Esophagus muscularis mucosa (tissue), 4 donors: ENCODE data around the gene PRDX5. TPM values are rescaled to one million over a fixed set of nuclear protein-coding genes. Genes with fewer than 3 reads are reported as not detected.

Experiments used
- DNase-seq: peaks from one replicate; pipeline ENCODE4 v3.0.0-alpha.2; 2017; ENCODE audit errors: extremely low spot score
- H3K27ac ChIP-seq, 4 donors: fragments of 200-600 bp; sonication (generic); replicated peaks in 1 of 4; 1 replicate in 3 of 4; 2 replicates in 1 of 4; pipeline ENCODE4 v1.5.1; 2016 to 2019; ENCODE audit warnings: mild to moderate bottlenecking in 1 of 4
- H3K27me3 ChIP-seq, 4 donors: fragments of 200-600 bp; sonication (generic); one replicate each; pipeline versions ENCODE4 v1.5.1 to v1.6.0; 2016 to 2019
- H3K36me3 ChIP-seq, 4 donors: fragments of 200-600 bp; sonication (generic); one replicate each; pipeline ENCODE4 v1.5.1; 2016 to 2019
- H3K4me1 ChIP-seq, 4 donors: fragments of 200-600 bp; sonication (generic); one replicate each; pipeline ENCODE4 v1.5.1; 2016 to 2019
- H3K4me3 ChIP-seq, 4 donors: fragments of 200-600 bp; sonication (generic); 1 replicate in 2 of 4; 2 replicates in 2 of 4; pipeline ENCODE4 v1.5.1; 2016 to 2019; ENCODE audit warnings: mild to moderate bottlenecking in 4 of 4, moderate library complexity in 1 of 4
- H3K9me3 ChIP-seq, 4 donors: fragments of 200-600 bp; sonication (generic); 1 replicate in 3 of 4; 2 replicates in 1 of 4; pipeline ENCODE4 v1.5.1; 2016 to 2019
- EP300 ChIP-seq: sonication (generic); formaldehyde crosslinking; IDR thresholded peaks from one replicate; pipeline ENCODE4 v1.6.1; 2017; ENCODE audit warnings: antibody characterized with exemption
- POLR2A ChIP-seq: fragments of 450-650 bp; IDR thresholded peaks from one replicate; pipeline ENCODE4 v1.6.1; 2017; ENCODE audit warnings: antibody characterized with exemption, moderate library complexity, mild to moderate bottlenecking, low read depth
- POLR2AphosphoS5 ChIP-seq, 2 donors: sonication (generic); formaldehyde crosslinking; IDR thresholded peaks; one replicate each; pipeline ENCODE4 v1.6.1; 2017; ENCODE audit warnings: antibody characterized with exemption in 2 of 2
- WGBS: methylation state at CpG from one replicate; pipeline ENCODE4 v1.1.5; 2018; 5-methylcytosine and 5-hydroxymethylcytosine counted together
- intact Hi-C: fragments of 100-400 bp; cut with DNase I; formaldehyde crosslinking; loops from one replicate; pipeline ENCODE4 v1.15.1; 2023
- total RNA-seq, 4 donors: library from RNA; depleted of rRNA; stranded (reverse); fragments of >200 nt; gene quantifications; one replicate each; pipeline versions ENCODE4 v1.1.0 to v1.2.1, GENCODE V29; 2016
- TF ChIP-seq, protein P1 (sequence below), 3 experiments: fragments of 200-600 bp in 2 of 3; fragments of 450-650 bp in 1 of 3; sonication (generic) in 2 of 3; IDR thresholded peaks; one replicate each; pipeline ENCODE4 v1.5.1; 2017 to 2019; ENCODE audit warnings: antibody characterized with exemption in 3 of 3, mild to moderate bottlenecking in 2 of 3, moderate library complexity in 1 of 3

The PRDX5 gene
- total RNA-seq, 4 donors from 2014 or later: 144 to 178 (median 155) TPM

DNA sequence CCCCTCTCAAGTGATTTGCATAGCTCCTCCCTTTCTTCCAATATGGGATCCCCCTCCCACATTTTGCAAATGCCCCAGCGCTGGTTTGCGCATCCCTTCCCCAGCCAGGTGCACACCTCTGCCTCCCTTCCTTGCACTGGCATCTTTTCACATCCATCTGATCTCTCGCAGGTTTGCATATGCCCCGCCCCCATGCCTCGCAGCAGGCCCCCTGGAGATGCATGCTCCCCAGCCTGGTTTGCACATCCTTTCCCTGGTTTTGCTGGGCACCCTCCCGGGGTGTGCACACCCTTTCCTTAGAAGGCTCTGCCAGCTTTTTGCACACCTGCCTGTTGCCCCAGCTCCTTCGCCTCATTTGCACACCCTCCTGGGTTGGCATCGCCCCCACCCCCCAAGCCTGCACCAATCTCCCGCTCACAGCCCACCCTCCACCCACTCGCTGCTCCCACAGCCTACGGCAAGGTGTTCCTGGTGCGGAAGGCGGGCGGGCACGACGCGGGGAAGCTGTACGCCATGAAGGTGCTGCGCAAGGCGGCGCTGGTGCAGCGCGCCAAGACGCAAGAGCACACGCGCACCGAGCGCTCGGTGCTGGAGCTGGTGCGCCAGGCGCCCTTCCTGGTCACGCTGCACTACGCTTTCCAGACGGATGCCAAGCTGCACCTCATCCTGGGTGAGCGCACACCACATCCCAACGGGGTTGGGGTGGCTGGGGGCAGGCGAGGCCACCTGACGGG, 42.0 kb downstream of the PRDX5 start:
- H3K4me3 ChIP-seq: peak overlapping the region; percentile 76 to 96 (median 78)
- H3K27ac ChIP-seq: peak overlapping the region in 3 of 4 donors; percentile 83 to 89 (median 87)
- H3K36me3 ChIP-seq: peaks cover 12 to 48% (median 45%) of the 10 kb centered on the region in 4 donors
- intact Hi-C loops: no loop called here
- H3K9me3 ChIP-seq: no peaks in the 10 kb centered on the region
- peaks cover 32 to 44% (median 42%) of the 10 kb centered on the region in 4 donors for H3K4me1 ChIP-seq
- DNase-seq: no peak
- TF ChIP-seq EP300 (no peak), POLR2AphosphoS5 (IDR thresholded peaks at IDR 0.05) (no peak), POLR2A (no peak)
- TF ChIP-seq, protein P1, sequence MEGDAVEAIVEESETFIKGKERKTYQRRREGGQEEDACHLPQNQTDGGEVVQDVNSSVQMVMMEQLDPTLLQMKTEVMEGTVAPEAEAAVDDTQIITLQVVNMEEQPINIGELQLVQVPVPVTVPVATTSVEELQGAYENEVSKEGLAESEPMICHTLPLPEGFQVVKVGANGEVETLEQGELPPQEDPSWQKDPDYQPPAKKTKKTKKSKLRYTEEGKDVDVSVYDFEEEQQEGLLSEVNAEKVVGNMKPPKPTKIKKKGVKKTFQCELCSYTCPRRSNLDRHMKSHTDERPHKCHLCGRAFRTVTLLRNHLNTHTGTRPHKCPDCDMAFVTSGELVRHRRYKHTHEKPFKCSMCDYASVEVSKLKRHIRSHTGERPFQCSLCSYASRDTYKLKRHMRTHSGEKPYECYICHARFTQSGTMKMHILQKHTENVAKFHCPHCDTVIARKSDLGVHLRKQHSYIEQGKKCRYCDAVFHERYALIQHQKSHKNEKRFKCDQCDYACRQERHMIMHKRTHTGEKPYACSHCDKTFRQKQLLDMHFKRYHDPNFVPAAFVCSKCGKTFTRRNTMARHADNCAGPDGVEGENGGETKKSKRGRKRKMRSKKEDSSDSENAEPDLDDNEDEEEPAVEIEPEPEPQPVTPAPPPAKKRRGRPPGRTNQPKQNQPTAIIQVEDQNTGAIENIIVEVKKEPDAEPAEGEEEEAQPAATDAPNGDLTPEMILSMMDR (IDR thresholded peaks at IDR 0.05): no peak
- H3K27me3 ChIP-seq: no peaks in the 10 kb centered on the region
- 30% methylated on average over 7 of the region's 38 CpGs for WGBS

DNA sequence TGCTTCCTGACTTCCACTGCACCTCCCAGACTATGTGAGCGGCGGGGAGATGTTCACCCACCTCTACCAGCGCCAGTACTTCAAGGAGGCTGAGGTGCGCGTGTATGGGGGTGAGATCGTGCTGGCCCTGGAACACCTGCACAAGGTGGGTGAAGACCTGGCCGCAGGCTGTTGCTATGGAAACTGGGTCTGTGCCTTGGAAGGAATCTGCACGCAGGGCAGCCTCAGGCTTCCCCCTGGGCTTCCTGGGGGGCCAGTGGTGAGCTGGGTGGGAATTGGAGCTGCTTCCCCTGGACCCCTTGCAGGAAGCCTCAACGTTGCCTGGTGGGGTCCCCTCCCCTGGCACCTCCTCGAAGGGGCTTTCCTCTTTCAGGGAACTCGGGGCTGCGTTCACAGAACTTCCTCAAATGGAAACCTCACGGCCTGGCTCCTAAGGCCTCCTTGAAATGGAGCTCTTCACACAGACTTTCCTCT, 42.6 kb downstream of the PRDX5 start:
- Histone ChIP-seq H3K27me3 (no peaks in the 10 kb centered on the region), H3K9me3 (no peaks in the 10 kb centered on the region), H3K27ac (no peak overlapping the region), H3K4me3 (peak overlapping the region; percentile 76 to 96 (median 78)), H3K36me3 (peaks cover 12 to 55% (median 51%) of the 10 kb centered on the region in 4 donors), H3K4me1 (peaks cover 26 to 38% (median 36%) of the 10 kb centered on the region in 4 donors)
- intact Hi-C loops: no loop called here
- WGBS: 69% methylated on average over 8 of the region's 13 CpGs
- no peak for DNase-seq
- TF ChIP-seq POLR2AphosphoS5 (IDR thresholded peaks at IDR 0.05) (no peak), POLR2A (no peak), EP300 (no peak)
- TF ChIP-seq, protein P1 (IDR thresholded peaks at IDR 0.05): no peak

DNA sequence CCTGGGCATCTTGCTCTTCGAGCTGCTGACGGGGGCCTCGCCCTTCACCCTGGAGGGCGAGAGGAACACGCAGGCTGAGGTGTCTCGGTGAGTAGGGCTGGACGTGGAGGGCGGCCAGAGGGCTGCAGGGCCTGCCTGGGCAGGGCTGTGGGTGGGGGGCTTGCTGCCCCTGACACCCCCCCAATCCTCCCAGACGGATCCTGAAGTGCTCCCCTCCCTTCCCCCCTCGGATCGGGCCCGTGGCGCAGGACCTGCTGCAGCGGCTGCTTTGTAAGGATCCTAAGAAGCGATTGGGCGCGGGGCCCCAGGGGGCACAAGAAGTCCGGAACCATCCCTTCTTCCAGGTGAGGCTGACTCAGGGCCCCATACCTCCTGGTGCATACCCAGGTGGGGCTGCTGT, 43.7 kb downstream of the PRDX5 start:
- Histone ChIP-seq H3K4me1 (peaks cover 24 to 32% (median 32%) of the 10 kb centered on the region in 4 donors), H3K9me3 (no peaks in the 10 kb centered on the region), H3K27me3 (no peaks in the 10 kb centered on the region), H3K36me3 (peaks cover 18 to 66% (median 63%) of the 10 kb centered on the region in 4 donors), H3K27ac (no peak overlapping the region), H3K4me3 (no peak overlapping the region)
- DNase-seq: no peak
- intact Hi-C loops: no loop called here
- TF ChIP-seq EP300: no peak
- TF ChIP-seq, protein P1 (IDR thresholded peaks at IDR 0.05): no peak
- no peak for TF ChIP-seq POLR2A
- no peak for TF ChIP-seq POLR2AphosphoS5 (IDR thresholded peaks at IDR 0.05)
- 94% methylated on average over 12 of the region's 18 CpGs for WGBS

DNA sequence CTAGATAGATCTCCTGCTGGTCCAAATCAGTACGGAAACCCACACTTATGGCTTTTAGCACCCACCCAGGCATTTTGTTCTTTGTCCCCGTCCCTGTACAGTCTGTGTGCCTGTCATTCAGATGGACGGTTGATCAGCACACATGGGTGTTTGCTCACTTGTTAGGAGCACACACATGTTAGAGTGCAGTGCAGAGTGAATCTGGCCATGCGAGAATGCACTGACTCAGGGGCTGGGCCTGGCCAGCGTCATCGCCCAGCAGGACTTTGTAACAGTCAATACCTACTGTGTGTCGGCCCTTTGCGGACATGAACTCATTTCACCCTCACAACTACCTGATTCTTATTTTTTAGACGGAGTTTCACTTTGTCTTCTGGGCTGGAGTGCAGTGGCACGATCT, 44.4 kb downstream of the PRDX5 start:
- Histone ChIP-seq H3K9me3 (no peaks in the 10 kb centered on the region), H3K4me1 (peaks cover 24 to 32% (median 30%) of the 10 kb centered on the region in 4 donors), H3K27me3 (no peaks in the 10 kb centered on the region), H3K36me3 (peaks cover 21 to 73% (median 70%) of the 10 kb centered on the region in 4 donors), H3K4me3 (no peak overlapping the region), H3K27ac (no peak overlapping the region)
- TF ChIP-seq EP300 (no peak), POLR2A (no peak), POLR2AphosphoS5 (IDR thresholded peaks at IDR 0.05) (no peak)
- TF ChIP-seq, protein P1 (IDR thresholded peaks at IDR 0.05): no peak
- no peak for DNase-seq
- 90% methylated on average over 10 of the region's 10 CpGs for WGBS
- intact Hi-C loops: no loop called here
